Stimulated activated CD4-positive, alpha-beta T cell treated with anti-CD3 and anti-CD28 coated beads, Interleukin-1b, Interleukin-23, amount 100 ng/mL, for 1 hour (primary cell): ENCODE measurements around the gene DHRS13.
"Not testable (repeated sequence)": the region's sequence is repeated elsewhere in the genome, so short reads cannot be mapped to it uniquely, and the experiment has no call there.

Source experiments
- DNase-seq, 2 donors: peaks; one replicate each; pipeline ENCODE4 v3.0.0-alpha.2; 2020; ENCODE audit warnings: low read depth in 2 of 2

Gene DHRS13

DNA sequence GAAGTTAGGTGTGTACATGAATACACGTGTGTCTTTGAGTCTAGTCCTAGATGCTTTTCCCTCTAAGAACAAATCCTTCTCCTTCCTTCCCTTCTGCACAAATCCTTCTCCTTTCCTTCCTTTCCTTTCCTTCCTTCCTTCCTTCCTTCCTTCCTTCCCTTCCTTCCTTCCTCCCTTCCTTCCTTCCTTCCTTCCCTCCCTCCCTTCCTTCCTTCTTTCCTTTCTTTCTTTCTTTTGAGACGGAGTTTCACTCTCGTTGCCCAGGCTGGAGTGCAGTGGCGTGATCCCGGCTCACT lies 615 bp upstream of the DHRS13 start:
- not testable (repeated sequence) for DNase-seq

- peak in 1 of 2 donors; percentile 34 for DNase-seq
Measured at GRCh38 chr17:28901866-28902818, 737 bp downstream of the DHRS13 start.

- DNase-seq, result no peak
Measured at GRCh38 chr17:28900986-28901726, 1.7 kb downstream of the DHRS13 start.

- DNase-seq, result no peak
Measured at GRCh38 chr17:28899212-28899815, 3.6 kb downstream of the DHRS13 start.

GRCh38 chr17:28898527-28898955 lies 4.3 kb downstream of the DHRS13 start:
- no peak for DNase-seq

- DNase-seq, result no peak
Measured at GRCh38 chr17:28897769-28898526, 4.9 kb downstream of the DHRS13 start.

DNA sequence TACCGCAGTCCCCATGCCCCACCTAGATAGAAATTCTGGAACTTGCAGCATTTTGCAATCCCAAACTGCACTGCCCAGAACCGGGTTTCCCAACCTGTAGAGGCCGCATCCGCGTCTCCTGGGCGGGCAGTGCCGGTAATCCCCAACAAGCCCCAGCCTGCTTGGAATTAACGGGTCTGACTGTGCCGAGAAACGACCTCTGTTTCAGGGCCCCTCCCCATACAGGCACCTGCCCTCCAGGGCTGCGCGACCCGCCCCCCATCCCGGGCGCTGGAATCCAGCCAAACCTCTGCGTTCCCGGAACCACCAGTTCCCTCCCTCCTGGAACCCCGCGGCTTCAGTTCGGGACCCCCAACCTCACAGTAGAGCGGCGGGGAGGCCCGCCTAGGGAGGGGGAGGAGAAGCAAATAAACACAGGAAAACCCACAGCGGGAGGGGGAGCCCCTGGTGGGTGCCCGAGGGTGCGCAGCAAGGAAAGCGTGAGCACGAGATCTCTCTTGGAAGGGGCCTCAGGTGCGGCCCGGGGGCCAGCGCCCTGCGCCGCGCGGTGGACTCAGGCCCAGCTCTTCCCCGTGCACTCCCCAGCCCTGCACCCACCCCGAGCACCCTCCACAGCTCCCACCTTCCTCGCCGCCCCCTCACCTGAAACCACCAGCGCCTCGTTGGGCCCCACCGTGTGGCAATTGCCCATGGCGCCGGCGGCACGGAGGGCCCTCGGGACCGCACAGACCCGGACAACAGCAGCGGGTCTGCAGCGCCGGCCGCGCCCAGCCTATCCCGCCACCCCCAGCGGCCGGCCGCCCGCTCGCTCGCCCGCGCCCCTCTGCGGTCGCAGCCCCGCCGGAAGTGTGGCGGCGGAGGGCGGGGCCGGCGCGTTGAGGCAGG lies 5.8 kb downstream of the DHRS13 start, which contains the start of gene FLOT2:
Gene FLOT2 (minus strand): TSS at position 850 of the 885 bp plus-strand sequence. CDS start 159 bp downstream, at position 691.
- peak in 1 of 2 donors; percentile 44 for DNase-seq

DNA sequence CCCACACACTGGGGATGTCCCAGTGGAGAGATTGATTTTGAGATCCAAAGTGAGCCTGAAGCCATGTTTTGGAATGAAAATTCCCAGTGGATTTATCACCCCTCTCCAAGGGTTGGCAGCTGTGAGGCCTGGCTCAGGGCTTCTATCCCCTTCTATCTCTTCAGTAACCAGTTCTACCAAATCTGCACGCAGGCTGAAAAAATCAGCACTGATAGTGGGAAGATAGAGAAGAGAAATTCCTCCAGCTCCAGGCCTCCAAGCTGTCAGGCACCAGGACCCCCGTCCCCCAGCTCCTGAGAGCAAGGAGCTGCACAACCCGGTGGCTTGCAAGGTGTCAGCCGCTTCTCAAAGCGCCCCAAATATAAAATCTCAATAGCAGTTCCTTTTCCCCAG lies 6.4 kb downstream of the DHRS13 start:
- DNase-seq, result no peak

DNA sequence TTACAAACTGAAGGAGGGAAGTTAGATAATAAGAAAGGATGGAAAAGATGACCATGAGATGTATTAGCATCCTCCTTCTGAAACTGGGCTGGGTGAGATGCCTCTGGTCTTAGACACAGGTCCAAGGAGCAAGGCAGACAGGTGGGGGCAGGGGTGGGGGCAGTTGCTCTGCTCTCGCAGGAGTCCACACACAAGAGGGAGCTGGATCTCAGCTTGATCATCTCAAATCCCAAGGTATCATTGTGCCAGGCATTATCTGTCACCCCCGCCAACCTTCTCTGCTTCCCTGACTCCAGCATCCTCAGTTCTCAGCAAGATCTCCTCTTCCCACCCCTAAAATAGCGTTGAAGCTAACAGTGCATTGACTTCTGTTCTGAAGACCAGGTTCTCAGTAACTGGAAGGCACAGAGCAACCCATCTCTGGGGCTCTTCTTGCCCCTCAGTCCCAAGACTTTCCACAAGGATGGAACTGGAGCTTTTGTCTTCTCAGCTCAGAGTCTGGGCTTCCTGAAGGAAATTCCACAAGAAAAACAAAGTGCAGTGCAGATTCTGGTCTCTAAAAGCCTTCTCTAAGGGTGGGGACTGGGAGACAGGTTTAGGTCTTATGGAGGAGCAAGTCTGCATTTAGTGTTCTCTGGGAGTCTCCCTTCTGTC lies 7.0 kb downstream of the DHRS13 start:
- no peak for DNase-seq

DNA sequence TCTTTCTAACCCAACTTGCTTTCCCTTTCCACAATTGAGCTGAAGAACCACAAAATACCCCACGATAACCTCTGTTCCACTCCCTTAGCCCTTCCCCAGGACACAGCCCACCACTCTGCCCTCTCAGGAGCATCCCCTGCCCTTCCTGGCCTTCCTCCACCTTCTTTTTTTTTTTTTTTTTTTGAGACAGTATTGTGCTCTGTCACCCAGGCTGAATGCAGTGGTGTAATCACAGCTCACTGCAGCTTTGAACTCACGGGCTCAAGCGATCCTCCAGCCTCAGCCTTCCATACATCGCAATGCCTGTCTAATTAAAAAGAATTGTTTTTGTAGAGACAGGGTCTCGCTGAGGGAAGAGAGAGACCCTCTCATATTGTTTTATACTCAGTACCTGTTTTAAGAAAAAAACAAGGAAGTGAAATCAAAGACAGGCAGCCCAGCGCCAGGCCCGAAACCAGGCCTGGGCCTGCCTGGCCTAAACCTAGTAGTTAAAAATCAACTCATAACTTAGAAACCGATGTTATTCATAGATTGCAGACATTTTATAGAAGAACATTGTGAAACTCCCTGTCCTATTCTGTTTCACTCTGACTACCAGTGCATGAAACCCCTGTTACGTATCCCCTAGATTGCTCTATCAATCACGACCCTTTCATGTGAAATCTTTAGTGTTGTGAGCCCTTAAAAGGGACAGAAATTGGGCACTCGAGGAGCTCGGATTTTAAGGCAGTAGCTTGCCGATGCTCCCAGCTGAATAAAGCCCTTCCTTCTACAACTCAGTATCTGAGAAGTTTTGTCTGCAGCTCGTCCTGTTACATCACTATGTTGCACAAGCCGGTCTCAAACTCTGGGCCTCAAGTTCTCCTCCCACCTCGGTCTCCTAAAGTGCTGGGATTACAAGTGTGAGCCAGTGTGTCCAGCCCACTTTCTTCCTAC lies 9.4 kb downstream of the DHRS13 start:
- DNase-seq, result not testable (repeated sequence)

GRCh38 chr17:28892024-28892423 lies 10.9 kb downstream of the DHRS13 start:
- no peak for DNase-seq

DNA sequence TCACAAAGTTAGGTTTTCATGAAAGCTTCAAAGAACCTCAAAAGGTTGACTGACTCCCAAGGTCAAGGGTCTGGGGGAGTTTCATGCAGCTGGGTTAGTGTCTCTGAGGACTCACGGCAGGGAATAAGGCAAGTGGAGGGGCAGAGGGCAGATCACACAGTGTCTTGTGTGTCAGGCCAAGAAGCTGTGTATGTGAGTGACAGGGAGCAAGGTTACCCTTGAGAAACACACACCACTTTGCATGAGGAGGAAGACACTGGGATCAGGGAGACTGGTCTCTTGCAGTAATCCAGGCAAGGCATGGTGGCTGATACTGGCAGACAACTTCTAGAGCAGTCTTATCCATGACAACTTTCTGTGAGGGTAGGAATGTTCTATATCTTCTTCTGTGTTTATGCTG lies 11.7 kb downstream of the DHRS13 start:
- no peak for DNase-seq

- no peak for DNase-seq
Measured at GRCh38 chr17:28889996-28890395, 12.9 kb downstream of the DHRS13 start.

DNA sequence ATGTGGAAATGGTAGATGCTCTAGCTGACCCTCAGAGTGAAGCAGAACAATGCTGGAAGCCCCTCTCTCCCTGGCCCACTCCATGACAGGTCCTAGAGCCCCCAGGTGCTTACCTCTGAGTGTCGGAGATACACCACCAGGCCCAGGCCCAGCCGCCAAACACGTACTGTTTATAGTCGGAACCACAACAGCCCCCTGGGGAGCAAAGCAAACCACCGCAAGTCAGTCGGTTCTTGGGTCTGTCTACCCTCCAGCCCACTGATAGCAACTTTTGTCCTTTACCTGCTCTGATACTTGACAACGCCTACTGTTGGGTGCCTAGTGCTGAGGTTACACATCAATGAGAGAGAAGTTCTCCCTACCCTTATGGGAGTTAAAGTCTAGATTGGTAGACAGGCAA lies 14.0 kb downstream of the DHRS13 start:
- DNase-seq, result no peak

GRCh38 chr17:28887871-28888471 lies 14.9 kb downstream of the DHRS13 start:
- DNase-seq, result no peak

- no peak for DNase-seq
Measured at GRCh38 chr17:28885951-28886350, 16.9 kb downstream of the DHRS13 start.

DNA sequence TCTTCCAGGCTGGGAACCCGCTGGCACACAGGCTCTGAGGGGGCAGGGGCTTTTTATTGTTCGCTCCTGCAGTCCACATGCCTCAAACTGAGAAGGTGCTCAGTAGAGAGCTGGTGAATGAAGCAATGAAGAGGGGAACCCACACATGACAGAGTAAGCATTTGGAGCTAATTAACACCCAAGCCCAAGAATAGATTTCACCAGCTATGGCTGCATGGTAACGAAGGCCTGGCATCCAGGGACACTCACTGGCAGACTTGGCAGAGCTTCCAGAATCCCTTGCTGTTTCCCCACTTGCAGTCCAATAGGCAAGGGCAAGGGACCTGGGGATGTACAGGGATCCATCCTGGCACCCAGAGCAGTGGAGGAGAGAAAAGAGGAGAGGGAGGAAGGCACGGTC lies 17.5 kb downstream of the DHRS13 start:
- no peak for DNase-seq

DNA sequence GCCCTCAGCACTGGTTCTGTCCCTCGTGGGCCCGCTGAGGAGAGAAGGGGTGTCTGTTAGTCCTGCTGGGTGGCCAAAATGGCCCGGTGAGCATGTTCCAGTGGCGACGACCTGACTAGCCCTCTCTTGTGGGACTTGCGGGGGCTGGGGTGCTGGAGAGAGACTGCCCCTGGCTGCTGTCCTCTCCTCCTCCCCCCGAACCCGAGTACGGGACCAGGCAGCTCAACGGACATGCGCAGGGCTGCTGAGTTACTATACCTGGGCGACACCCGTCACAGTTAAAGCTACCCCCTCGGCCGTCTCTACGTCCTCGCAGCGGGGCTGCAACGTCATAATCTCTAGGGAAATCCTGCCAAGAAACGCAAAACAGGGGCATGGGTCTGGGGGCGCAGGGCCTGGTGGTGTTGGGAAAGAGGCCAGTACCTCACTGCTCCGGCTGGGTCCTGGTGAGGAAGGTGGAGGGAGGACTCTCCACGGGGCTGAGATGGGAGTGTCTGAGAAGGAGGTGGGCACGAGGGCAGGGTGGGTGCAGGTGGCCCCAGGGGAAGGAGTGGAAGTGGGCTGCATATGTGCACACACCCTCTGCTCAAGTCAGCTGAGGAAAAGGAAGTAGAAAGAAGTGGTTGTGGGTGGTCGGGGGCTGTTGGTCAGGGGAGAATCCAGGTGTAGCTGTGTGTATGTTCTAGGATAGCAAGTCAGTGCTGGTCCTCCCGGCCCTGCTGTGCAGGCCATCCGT lies 18.7 kb downstream of the DHRS13 start:
- DNase-seq, result no peak
